Measurements from ENCODE around the gene GSTO2.

The GSTO2 gene

GRCh38 chr10:104230490-104230889, 38.5 kb upstream of the GSTO2 start:
- H2AFZ ChIP-seq (ENCODE audit: low read length), result no peak overlapping the region
- no peaks in the 10 kb centered on the region; the same call in 1 of the 2 replicates for H3F3A ChIP-seq (ENCODE audit: insufficient read depth, low read length)
- no peaks in the 10 kb centered on the region for H3K4me1 ChIP-seq (ENCODE audit: insufficient read depth, low read length, severe bottlenecking)
- no peak overlapping the region for H3K27ac ChIP-seq (ENCODE audit: low read depth, low read length, poor library complexity, severe bottlenecking)
- H4K20me1 ChIP-seq (ENCODE audit: insufficient read depth, low read length), result no peaks in the 10 kb centered on the region
- H3K79me2 ChIP-seq (ENCODE audit: insufficient read depth, low read length), result no peaks in the 10 kb centered on the region
- no peak for TF ChIP-seq CTCF (IDR thresholded peaks at IDR 0.05; ENCODE audit: low read length)
- no peak for TF ChIP-seq EZH2 (IDR thresholded peaks at IDR 0.05; ENCODE audit: borderline replicate concordance, low read length)
- H3K27me3 ChIP-seq (ENCODE audit: insufficient read depth, low read length), result no peaks in the 10 kb centered on the region
- no peak overlapping the region for H3K4me3 ChIP-seq (ENCODE audit: low read depth, low read length, poor library complexity, severe bottlenecking)
- peaks cover 5% of the 10 kb centered on the region; the same call in 1 of the 2 replicates for H3K9me3 ChIP-seq (ENCODE audit: low read length)
- H3K9ac ChIP-seq (ENCODE audit: low read length), result no peak overlapping the region
- no peaks in the 10 kb centered on the region for H3K9me2 ChIP-seq (ENCODE audit: low read depth, low read length)
- H3K36me3 ChIP-seq (ENCODE audit: insufficient read depth, low read length), result no peaks in the 10 kb centered on the region
- no peak overlapping the region for H3K4me2 ChIP-seq (ENCODE audit: low read length)

GRCh38 chr10:104231784-104232612, 37.0 kb upstream of the GSTO2 start, which contains the start of gene CFAP43:
Gene CFAP43 (minus strand): TSS chr10:104232364. CDS start chr10:104232246, 118 bp downstream.
- no peak within 1 kb of the TSS for H3K4me2 ChIP-seq (ENCODE audit: low read length)
- no peaks in the 10 kb centered on the region for H3K4me1 ChIP-seq (ENCODE audit: insufficient read depth, low read length, severe bottlenecking)
- H2AFZ ChIP-seq (ENCODE audit: low read length), result no peak within 1 kb of the TSS
- no peaks in the 10 kb centered on the region for H4K20me1 ChIP-seq (ENCODE audit: insufficient read depth, low read length)
- no peak within 1 kb of the TSS for H3K4me3 ChIP-seq (ENCODE audit: low read depth, low read length, poor library complexity, severe bottlenecking)
- no peak within 1 kb of the TSS for H3K9ac ChIP-seq (ENCODE audit: low read length)
- TF ChIP-seq EZH2 (IDR thresholded peaks at IDR 0.05; ENCODE audit: borderline replicate concordance, low read length) (no peak), CTCF (IDR thresholded peaks at IDR 0.05; ENCODE audit: low read length) (no peak)
- H3K9me3 ChIP-seq (ENCODE audit: low read length), result peaks cover 5% of the 10 kb centered on the region; the same call in 1 of the 2 replicates
- no peaks in the 10 kb centered on the region for H3K79me2 ChIP-seq (ENCODE audit: insufficient read depth, low read length)
- no peaks in the 10 kb centered on the region; the same call in 1 of the 2 replicates for H3F3A ChIP-seq (ENCODE audit: insufficient read depth, low read length)
- H3K27me3 ChIP-seq (ENCODE audit: insufficient read depth, low read length), result no peaks in the 10 kb centered on the region
- no peaks in the 10 kb centered on the region for H3K36me3 ChIP-seq (ENCODE audit: insufficient read depth, low read length)
- H3K27ac ChIP-seq (ENCODE audit: low read depth, low read length, poor library complexity, severe bottlenecking), result no peak within 1 kb of the TSS
- no peaks in the 10 kb centered on the region for H3K9me2 ChIP-seq (ENCODE audit: low read depth, low read length)

GRCh38 chr10:104232613-104233102, 36.3 kb upstream of the GSTO2 start:
- Histone ChIP-seq H2AFZ (ENCODE audit: low read length) (no peak overlapping the region), H3K27ac (ENCODE audit: low read depth, low read length, poor library complexity, severe bottlenecking) (no peak overlapping the region), H3K4me3 (ENCODE audit: low read depth, low read length, poor library complexity, severe bottlenecking) (no peak overlapping the region), H3K36me3 (ENCODE audit: insufficient read depth, low read length) (no peaks in the 10 kb centered on the region), H3F3A (ENCODE audit: insufficient read depth, low read length) (no peaks in the 10 kb centered on the region; the same call in 1 of the 2 replicates), H3K9me3 (ENCODE audit: low read length) (peaks cover 5% of the 10 kb centered on the region; the same call in 1 of the 2 replicates), H3K27me3 (ENCODE audit: insufficient read depth, low read length) (no peaks in the 10 kb centered on the region), H3K9ac (ENCODE audit: low read length) (no peak overlapping the region), H3K79me2 (ENCODE audit: insufficient read depth, low read length) (no peaks in the 10 kb centered on the region), H4K20me1 (ENCODE audit: insufficient read depth, low read length) (no peaks in the 10 kb centered on the region), H3K4me2 (ENCODE audit: low read length) (no peak overlapping the region), H3K4me1 (ENCODE audit: insufficient read depth, low read length, severe bottlenecking) (no peaks in the 10 kb centered on the region), H3K9me2 (ENCODE audit: low read depth, low read length) (no peaks in the 10 kb centered on the region)
- no peak for TF ChIP-seq EZH2 (IDR thresholded peaks at IDR 0.05; ENCODE audit: borderline replicate concordance, low read length)
- no peak for TF ChIP-seq CTCF (IDR thresholded peaks at IDR 0.05; ENCODE audit: low read length)
